ENCODE measurements around the gene PIWIL4. TPM values are rescaled to one million over a fixed set of nuclear protein-coding genes. Genes with fewer than 3 reads are reported as not detected.

The PIWIL4 gene
- total and polyA plus RNA-seq, 2 of the 8 experiments (the other 6 are each of a cell fraction or from before 2014, with no cell fraction given), result 0.51 to 0.52 TPM

GRCh38 chr11:94593030-94593429, 25.9 kb downstream of the PIWIL4 start (continued):
- TF ChIP-seq CTCF (IDR thresholded peaks at IDR 0.05; ENCODE audit: control extremely low read depth in 1 of 3, insufficient read depth in 1 of 3, low read depth in 1 of 3, low read length in 3 of 3), result no peak
- no peak for TF ChIP-seq GTF2F1 (IDR thresholded peaks at IDR 0.05; ENCODE audit: borderline replicate concordance, low read depth, low read length)
- no peak for TF ChIP-seq JUN (IDR thresholded peaks at IDR 0.05; ENCODE audit: low read depth, low read length)
- no peak for TF ChIP-seq ASH2L (IDR thresholded peaks at IDR 0.05; ENCODE audit: low read length)
- no peak for TF ChIP-seq NANOG (IDR thresholded peaks at IDR 0.05; ENCODE audit: insufficient read depth, low read depth, low read length, poor library complexity, severe bottlenecking)
